Tongue (tissue), 2 donors: ENCODE measurements around the gene LAG3. TPM values are rescaled to one million over a fixed set of nuclear protein-coding genes. Genes with fewer than 3 reads are reported as not detected.
A peak's percentile ranks its signal among the peaks of the same experiment; 100 is the strongest.

Source experiments
- DNase-seq: peaks from one replicate; pipeline ENCODE4 v3.0.0-alpha.2; 2015
- total RNA-seq: library from RNA; depleted of rRNA; stranded (reverse); fragments of >200 nt; gene quantifications from one replicate; pipeline ENCODE4 v1.2.3, GENCODE V29; 2014

The LAG3 gene
- total RNA-seq, 1 donor from 2014 or later: not detected

DNA sequence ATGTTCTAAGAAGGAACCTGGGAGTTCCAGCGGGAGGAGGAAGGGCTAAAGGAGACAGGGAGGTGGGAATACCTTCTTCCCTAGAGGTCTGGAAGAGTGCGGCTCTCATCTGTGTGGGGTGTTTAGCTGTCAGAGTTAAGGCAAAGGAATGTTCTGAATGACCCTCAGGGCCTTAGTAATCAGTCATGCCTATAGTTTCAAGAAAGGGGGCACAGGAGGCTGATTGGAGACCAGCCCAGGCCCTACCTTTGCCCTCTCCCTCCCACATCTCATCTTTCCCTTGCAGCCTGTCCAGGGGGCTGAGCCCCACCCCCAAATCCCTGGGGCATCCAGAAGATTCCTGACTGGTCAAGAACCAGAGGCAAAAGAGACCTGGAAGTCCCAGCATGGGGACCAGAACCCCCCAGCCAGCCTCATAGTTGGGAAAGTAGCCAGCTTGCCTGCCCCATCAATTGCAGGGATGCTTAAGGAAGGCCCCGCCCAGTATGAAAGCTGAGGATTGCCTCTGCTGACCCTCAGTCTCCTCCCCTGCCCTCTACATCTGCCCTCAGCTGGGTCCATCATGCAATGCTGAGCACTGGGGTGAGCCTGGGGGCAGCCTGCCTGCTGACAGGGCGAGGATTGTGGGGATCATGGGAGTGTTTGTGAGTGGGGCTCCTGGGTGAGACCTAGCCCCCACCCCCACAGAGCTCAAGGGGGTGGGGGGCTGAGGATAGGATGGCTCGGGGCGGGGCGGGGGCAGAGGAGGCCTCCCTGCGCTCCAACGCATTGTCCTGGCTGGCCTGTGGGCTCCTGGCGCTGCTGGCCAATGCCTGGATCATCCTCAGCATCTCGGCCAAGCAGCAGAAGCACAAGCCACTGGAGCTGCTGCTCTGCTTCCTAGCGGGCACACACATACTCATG lies 51.1 kb downstream of the LAG3 start:
- DNase-seq: no peak

- no peak for DNase-seq
These were observed 51.9 kb downstream of the LAG3 start for GRCh38 chr12:6824085-6824775.

DNA sequence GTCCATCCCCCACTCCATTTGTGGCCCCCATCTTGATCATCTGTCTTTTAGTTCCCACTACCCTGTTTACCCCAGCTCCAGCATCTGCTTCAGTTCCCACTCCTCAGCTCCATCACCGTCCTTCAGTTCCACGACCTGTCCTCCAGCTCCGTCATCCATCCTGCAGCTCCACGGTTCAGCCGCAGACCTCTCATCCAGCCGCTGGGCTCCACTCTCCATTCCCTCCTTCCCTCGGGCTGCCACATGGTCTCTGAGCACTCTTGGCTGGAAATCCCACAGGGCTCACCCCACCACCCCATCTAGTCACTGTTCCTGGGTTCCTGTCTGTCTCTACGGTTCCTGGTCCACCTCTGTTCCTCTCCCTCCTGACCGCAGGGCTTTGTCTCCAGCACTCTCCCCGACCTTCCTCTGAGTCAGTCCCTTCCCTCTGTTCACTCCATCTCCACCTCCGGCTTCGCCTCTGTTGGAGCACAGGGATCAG lies 52.6 kb downstream of the LAG3 start:
- no peak for DNase-seq

DNA sequence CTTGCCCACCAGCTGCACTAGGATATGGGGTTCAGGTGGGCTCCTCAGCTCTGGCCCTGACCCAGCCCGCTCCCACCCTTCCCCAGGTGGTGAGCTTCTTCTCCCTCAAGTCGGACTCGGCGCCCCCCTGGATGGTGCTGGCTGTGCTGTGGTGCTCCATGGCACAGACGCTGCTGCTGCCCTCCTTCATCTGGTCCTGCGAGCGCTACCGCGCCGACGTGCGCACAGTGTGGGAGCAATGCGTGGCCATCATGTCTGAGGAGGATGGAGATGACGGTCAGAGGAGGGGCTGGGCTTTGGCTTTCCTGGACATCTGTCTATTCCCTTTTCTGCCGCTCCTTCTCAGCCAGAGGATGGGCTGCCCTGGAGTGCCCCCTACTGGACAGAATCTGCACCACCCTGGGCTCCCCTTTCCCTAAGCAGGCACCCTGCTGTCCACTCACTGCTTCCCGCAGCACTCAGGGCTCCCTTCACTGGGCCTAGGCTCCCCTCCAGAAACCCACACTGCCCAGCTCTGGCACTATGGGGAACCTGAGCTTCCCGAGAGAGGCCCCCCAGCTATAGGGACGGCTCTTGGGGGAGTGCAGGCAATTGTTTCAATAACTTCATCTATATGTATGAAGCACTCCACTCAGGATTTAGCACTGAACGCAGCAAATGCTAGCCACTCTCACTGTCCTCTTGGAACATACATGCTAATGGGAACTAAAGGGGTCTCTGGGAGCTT lies 53.2 kb downstream of the LAG3 start:
- peak; percentile 95 for DNase-seq

DNA sequence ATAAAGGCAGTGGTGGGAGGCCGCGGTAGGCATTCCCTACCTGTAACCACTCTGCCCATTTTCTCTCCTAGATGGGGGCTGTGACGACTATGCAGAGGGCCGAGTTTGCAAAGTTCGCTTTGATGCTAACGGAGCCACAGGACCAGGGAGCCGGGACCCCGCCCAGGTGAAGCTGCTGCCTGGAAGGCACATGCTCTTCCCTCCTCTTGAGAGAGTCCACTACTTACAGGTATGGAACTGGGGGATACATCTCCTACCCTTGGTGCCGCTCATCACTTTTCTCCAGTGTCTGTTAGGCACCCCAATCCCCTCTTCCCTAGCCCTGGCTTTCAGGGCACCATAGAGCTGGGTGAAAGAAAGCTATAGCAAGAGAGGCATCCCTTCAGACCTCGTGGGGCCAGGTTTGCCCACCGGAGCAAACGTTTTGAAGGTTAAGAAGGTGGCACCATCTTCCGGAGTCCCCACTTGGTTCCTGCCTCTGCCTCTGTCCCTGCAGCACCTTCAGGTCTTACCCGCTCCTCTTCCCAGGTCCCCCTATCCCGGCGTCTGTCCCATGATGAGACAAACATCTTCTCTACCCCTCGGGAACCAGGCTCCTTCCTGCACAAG lies 53.9 kb downstream of the LAG3 start:
- DNase-seq: no peak

GRCh38 chr12:6826734-6827436 lies 54.6 kb downstream of the LAG3 start:
- DNase-seq: no peak

GRCh38 chr12:6827437-6827911 lies 55.2 kb downstream of the LAG3 start:
- DNase-seq: peak; percentile 91

Other genes with a start within 250 kb of the LAG3 start
- 6,380 TPM for gene GAPDH, start 238.0 kb upstream of the LAG3 start, total RNA-seq
- 19.0 TPM for gene IFFO1, start 216.5 kb upstream of the LAG3 start, total RNA-seq
- gene NOP2, start 204.2 kb upstream of the LAG3 start, total RNA-seq: 11.2 TPM
- 211 TPM for gene CHD4, start 165.1 kb upstream of the LAG3 start, total RNA-seq
- gene LPAR5, start 136.6 kb upstream of the LAG3 start, total RNA-seq: 2.6 TPM
- gene ACRBP, start 125.1 kb upstream of the LAG3 start, total RNA-seq: 1.5 TPM
- gene ING4, start 109.4 kb upstream of the LAG3 start, total RNA-seq: 46.2 TPM
- 19.7 TPM for gene ZNF384, start 83.1 kb upstream of the LAG3 start, total RNA-seq
- gene PIANP, start 71.7 kb upstream of the LAG3 start, total RNA-seq: 1.6 TPM
- gene COPS7A, start 48.5 kb upstream of the LAG3 start, total RNA-seq: 41.5 TPM
- gene MLF2, start 19.4 kb upstream of the LAG3 start, total RNA-seq: 103 TPM
- gene PTMS, start 6.2 kb upstream of the LAG3 start, total RNA-seq: 102 TPM
- 3.7 TPM for gene CD4, start 17.0 kb downstream of the LAG3 start, total RNA-seq
- gene GPR162, start 49.3 kb downstream of the LAG3 start, total RNA-seq: 13.1 TPM
- gene P3H3, start 55.9 kb downstream of the LAG3 start, total RNA-seq: 45.5 TPM
- gene GNB3, start 68.4 kb downstream of the LAG3 start, total RNA-seq: 5.8 TPM
- gene CDCA3, start 78.8 kb downstream of the LAG3 start, total RNA-seq: 5.9 TPM
- gene USP5, start 79.6 kb downstream of the LAG3 start, total RNA-seq: 67.0 TPM
- gene TPI1, start 95.0 kb downstream of the LAG3 start, total RNA-seq: 1,153 TPM
- gene SPSB2, start 100.8 kb downstream of the LAG3 start, total RNA-seq: 3.8 TPM
- gene LRRC23, start 132.3 kb downstream of the LAG3 start, total RNA-seq: 5.9 TPM
- 5.5 TPM for gene ENO2, start 142.1 kb downstream of the LAG3 start, total RNA-seq
- gene ATN1, start 155.4 kb downstream of the LAG3 start, total RNA-seq: 34.3 TPM
- not detected for gene RNU7-1, start 171.3 kb downstream of the LAG3 start, total RNA-seq
- 135 TPM for gene C12orf57, start 171.5 kb downstream of the LAG3 start, total RNA-seq
- 11.4 TPM for gene PTPN6, start 178.8 kb downstream of the LAG3 start, total RNA-seq
- gene PHB2, start 198.1 kb downstream of the LAG3 start, total RNA-seq: 238 TPM
- 31.3 TPM for gene EMG1, start 198.4 kb downstream of the LAG3 start, total RNA-seq
- 13.1 TPM for gene LPCAT3, start 246.0 kb downstream of the LAG3 start, total RNA-seq